Upper lobe of right lung (tissue), 1 donor: ENCODE measurements around the gene BABAM2. TPM values are rescaled to one million over a fixed set of nuclear protein-coding genes. Genes with fewer than 3 reads are reported as not detected.
A peak's percentile ranks its signal among the peaks of the same experiment; 100 is the strongest.

Source experiments
- ATAC-seq: fragments of 200-7000 bp; cut with Tn5 transposase; one replicate; pipeline ENCODE4 v1.9.1; 2020; ENCODE audit warnings: mild to moderate bottlenecking, moderate library complexity
- DNase-seq: peaks from one replicate; pipeline ENCODE4 v3.0.0-alpha.2; 2020
- H3K27ac ChIP-seq: fragments of 200-600 bp; one replicate; pipeline ENCODE4 v1.8.0; 2022
- H3K27me3 ChIP-seq: fragments of 200-600 bp; one replicate; pipeline ENCODE4 v1.8.0; 2022; ENCODE audit warnings: mild to moderate bottlenecking
- H3K36me3 ChIP-seq: fragments of 200-600 bp; one replicate; pipeline ENCODE4 v1.8.0; 2022
- H3K4me1 ChIP-seq: fragments of 200-600 bp; one replicate; pipeline ENCODE4 v1.8.0; 2022
- H3K4me3 ChIP-seq: fragments of 200-600 bp; one replicate; pipeline ENCODE4 v1.8.0; 2022; ENCODE audit warnings: mild to moderate bottlenecking
- H3K9me3 ChIP-seq: fragments of 200-600 bp; one replicate; pipeline ENCODE4 v1.8.0; 2022
- CTCF ChIP-seq: fragments of 200-600 bp; IDR thresholded peaks from one replicate; pipeline ENCODE4 v1.8.0; 2022; ENCODE audit warnings: antibody characterized with exemption
- intact Hi-C: fragments of 100-400 bp; cut with DNase I; formaldehyde crosslinking; loops from one replicate; pipeline ENCODE4 v1.11.0; 2022
- total RNA-seq: library from RNA; stranded (reverse); fragmentation: NEBNext Ultra II Directional; extraction: Animal tissue kit (Norgen Biotek cat#: 25700); gene quantifications from one replicate; pipeline ENCODE4 v1.2.1, GENCODE V29; 2021
- donor health status: DM: no; HTN: yes; CAD: no; lungs with severe emphysema.

BABAM2 gene
- total RNA-seq, 1 donor from 2014 or later: 36.2 TPM

GRCh38 chr2:28164280-28164801 is 273.8 kb downstream of the BABAM2 start:
- TF ChIP-seq CTCF: no peak
- Histone ChIP-seq H3K4me1 (peaks cover 15% of the 10 kb centered on the region), H3K36me3 (no peaks in the 10 kb centered on the region), H3K27ac (peak overlapping the region; percentile 63), H3K9me3 (no peaks in the 10 kb centered on the region), H3K4me3 (no peak overlapping the region), H3K27me3 (no peaks in the 10 kb centered on the region)
- intact Hi-C loops: no loop called here
- ATAC-seq (peak; percentile 49), DNase-seq (no peak)

DNA sequence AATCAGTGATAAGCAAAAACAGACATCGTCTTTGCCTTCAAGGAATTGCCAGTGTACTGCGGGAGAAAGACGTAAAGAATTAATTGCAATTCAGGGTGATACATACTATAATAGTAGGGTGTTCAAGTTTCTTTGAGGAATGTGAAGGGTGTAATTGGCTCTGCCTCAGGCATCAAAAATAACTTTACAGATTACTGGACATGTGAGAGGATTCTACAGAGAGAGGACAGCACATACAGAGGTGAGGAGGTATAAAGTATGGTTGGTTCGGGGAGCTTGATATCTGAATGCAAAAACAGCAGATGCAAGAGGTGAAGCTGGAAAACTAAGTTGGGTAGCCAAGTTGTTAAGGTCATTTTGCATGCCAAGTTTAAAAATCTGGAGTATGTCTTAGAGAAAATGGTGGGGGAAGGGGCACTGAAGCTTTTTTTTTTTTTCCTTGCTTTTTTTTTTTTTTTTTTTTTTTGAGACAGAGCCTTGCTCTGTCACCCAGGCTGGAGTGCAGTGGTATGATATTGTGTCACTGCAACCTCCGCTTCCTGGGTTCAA is 274.6 kb downstream of the BABAM2 start:
- intact Hi-C loops: no loop called here
- no peak for DNase-seq
- no peak overlapping the region for H3K27ac ChIP-seq

DNA sequence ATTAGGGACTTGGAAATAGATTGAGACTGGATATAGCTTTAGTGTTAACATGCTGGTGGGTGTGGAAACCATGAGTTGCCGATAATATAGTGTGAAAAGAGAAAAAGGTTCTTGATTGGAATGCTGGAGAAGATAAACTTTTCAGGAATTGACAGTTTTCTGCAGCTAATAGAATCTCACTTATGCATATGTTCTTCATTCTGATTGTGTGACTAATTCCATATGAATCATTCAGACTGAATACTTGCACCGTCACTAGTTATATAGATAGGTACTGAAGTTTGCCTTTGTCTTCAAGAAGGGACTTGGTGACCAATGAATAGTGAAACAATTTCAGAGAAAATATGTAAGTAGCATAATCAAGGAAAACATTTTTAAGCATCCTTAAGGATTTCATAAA is 276.4 kb downstream of the BABAM2 start:
- no peak for DNase-seq
- H3K27ac ChIP-seq: no peak overlapping the region
- intact Hi-C loops: no loop called here
- no peak overlapping the region for H3K4me3 ChIP-seq
- no peak for TF ChIP-seq CTCF
- H3K27me3 ChIP-seq: no peaks in the 10 kb centered on the region
- no peaks in the 10 kb centered on the region for H3K9me3 ChIP-seq
- ATAC-seq: no peak
- H3K4me1 ChIP-seq: peaks cover 12% of the 10 kb centered on the region
- no peaks in the 10 kb centered on the region for H3K36me3 ChIP-seq

More for the DNA sequence above, 274.6 kb downstream of the BABAM2 start:
- H3K4me3 ChIP-seq: no peak overlapping the region
- H3K27me3 ChIP-seq: no peaks in the 10 kb centered on the region
- no peaks in the 10 kb centered on the region for H3K36me3 ChIP-seq
- no peaks in the 10 kb centered on the region for H3K9me3 ChIP-seq
- peaks cover 15% of the 10 kb centered on the region for H3K4me1 ChIP-seq
- no peak for ATAC-seq
- no peak for TF ChIP-seq CTCF

DNA sequence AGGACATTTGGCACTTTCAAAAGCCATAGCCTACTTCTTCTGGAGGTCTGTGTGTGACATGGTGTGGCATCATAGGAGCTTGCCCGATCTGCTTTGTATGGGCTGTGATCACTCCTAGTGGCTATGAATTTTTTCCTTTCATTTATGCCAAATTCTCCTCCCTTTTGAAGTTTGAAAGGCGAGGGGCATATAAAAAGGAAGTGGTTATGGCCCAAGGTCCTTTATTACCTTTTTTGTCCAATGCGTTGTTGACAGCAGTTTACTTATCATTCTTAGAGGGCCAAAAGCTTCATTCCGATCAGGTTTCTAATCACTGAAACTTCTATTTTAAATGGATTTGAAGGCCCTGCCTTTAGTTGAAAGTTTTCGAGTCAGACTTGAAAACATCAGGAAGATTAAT is 277.8 kb downstream of the BABAM2 start:
- no peak for ATAC-seq
- no peaks in the 10 kb centered on the region for H3K27me3 ChIP-seq
- no peaks in the 10 kb centered on the region for H3K9me3 ChIP-seq
- H3K4me3 ChIP-seq: no peak overlapping the region
- no peaks in the 10 kb centered on the region for H3K36me3 ChIP-seq
- no peak overlapping the region for H3K27ac ChIP-seq
- intact Hi-C loops: no loop called here
- peaks cover 12% of the 10 kb centered on the region for H3K4me1 ChIP-seq
- TF ChIP-seq CTCF: no peak
- DNase-seq: no peak

DNA sequence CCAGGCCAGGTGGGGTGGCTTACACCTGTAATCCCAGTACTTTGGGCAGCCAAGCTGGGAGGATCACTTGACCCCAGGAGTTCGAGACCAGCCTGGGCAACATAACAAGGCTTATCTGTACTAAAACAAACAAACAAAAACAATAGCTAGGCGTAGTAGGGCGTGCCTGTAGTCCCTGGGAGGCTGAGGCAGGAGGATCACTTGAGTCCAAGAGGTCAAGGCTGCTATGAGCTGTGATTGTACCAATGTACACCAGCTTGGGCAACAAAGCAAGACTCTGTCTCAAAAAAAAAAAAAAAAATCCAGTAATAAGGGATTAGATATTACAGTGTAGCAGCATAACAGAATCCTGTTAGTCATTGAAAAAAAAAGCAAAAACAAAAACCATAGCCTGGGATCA is 279.0 kb downstream of the BABAM2 start:
- TF ChIP-seq CTCF: no peak
- ATAC-seq: no peak
- intact Hi-C loops: no loop called here
- Histone ChIP-seq H3K9me3 (no peaks in the 10 kb centered on the region), H3K27me3 (no peaks in the 10 kb centered on the region), H3K4me3 (no peak overlapping the region), H3K27ac (no peak overlapping the region), H3K4me1 (peaks cover under 1% of the 10 kb centered on the region), H3K36me3 (no peaks in the 10 kb centered on the region)
- DNase-seq: no peak
